Keratinocyte (primary cell): ENCODE measurements around the gene EIF6. TPM values are rescaled to one million over a fixed set of nuclear protein-coding genes. Genes with fewer than 3 reads are reported as not detected.

Experiments used
- DNase-seq: peaks from one replicate; pipeline ENCODE4 v3.0.0-alpha.2; 2011; ENCODE audit warnings: low read depth, missing footprints, low spot score
- FAIRE-seq: peaks from 2 replicates; lab custom pipeline; 2011; peaks lifted over from hg19 to GRCh38; lab: Jason Lieb, UNC
- H2AFZ ChIP-seq: 2 replicates; pipeline ENCODE4 v1.6.0; 2012; ENCODE audit warnings: low read length, control low read depth, inconsistent platforms; ENCODE audit not compliant: control insufficient read depth
- H3K27ac ChIP-seq: 2 replicates; pipeline ENCODE4 v1.5.1; 2011; ENCODE audit warnings: low read length; ENCODE audit not compliant: control insufficient read depth, insufficient read depth
- H3K27me3 ChIP-seq: 3 replicates; pipeline ENCODE4 v1.6.0; 2011; ENCODE audit warnings: low read length; ENCODE audit not compliant: control insufficient read depth, insufficient read depth; ENCODE audit errors: extremely low read depth
- H3K36me3 ChIP-seq, 2 experiments: 2 replicates in 1 of 2; 3 replicates in 1 of 2; pipeline ENCODE4 v1.5.1; 2011; ENCODE audit warnings: low read length in 2 of 2, mild to moderate bottlenecking in 1 of 2; ENCODE audit not compliant: control insufficient read depth in 2 of 2, insufficient read depth in 2 of 2; ENCODE audit errors: extremely low read depth in 1 of 2
- H3K4me1 ChIP-seq: 3 replicates; pipeline ENCODE4 v1.5.1; 2011; ENCODE audit warnings: low read length; ENCODE audit not compliant: control insufficient read depth, insufficient read depth; ENCODE audit errors: extremely low read depth
- H3K4me2 ChIP-seq: 3 replicates; pipeline ENCODE4 v1.6.0; 2011; ENCODE audit warnings: low read depth, low read length; ENCODE audit not compliant: control insufficient read depth, insufficient read depth; ENCODE audit errors: extremely low read depth
- H3K4me3 ChIP-seq, 3 experiments: fragments of 200-600 bp in 1 of 3; sonication (generic) in 1 of 3; 2 replicates in 2 of 3; 3 replicates in 1 of 3; pipeline ENCODE4 v1.5.1; 2011 to 2016; ENCODE audit warnings: low read length in 3 of 3, mild to moderate bottlenecking in 3 of 3, control low read depth in 2 of 3, inconsistent platforms in 1 of 3, low read depth in 1 of 3, mixed read lengths in 1 of 3, mixed run types in 1 of 3, moderate library complexity in 1 of 3; ENCODE audit not compliant: control insufficient read depth in 2 of 3, insufficient read depth in 2 of 3; ENCODE audit errors: extremely low read depth in 1 of 3
- H3K79me2 ChIP-seq: 2 replicates; pipeline ENCODE4 v1.6.0; 2012; ENCODE audit warnings: low read length; ENCODE audit not compliant: control insufficient read depth, insufficient read depth
- H3K9ac ChIP-seq: 3 replicates; pipeline ENCODE4 v1.6.0; 2011; ENCODE audit warnings: low read length; ENCODE audit not compliant: control insufficient read depth, insufficient read depth; ENCODE audit errors: extremely low read depth
- H3K9me1 ChIP-seq: 3 replicates; pipeline ENCODE4 v1.6.0; 2011; ENCODE audit warnings: low read length; ENCODE audit not compliant: control insufficient read depth, insufficient read depth; ENCODE audit errors: extremely low read depth
- H3K9me3 ChIP-seq: 2 replicates; pipeline ENCODE4 v1.5.1; 2012; ENCODE audit warnings: low read depth, low read length; ENCODE audit not compliant: control insufficient read depth
- H4K20me1 ChIP-seq: 3 replicates; pipeline ENCODE4 v1.6.0; 2011; ENCODE audit warnings: low read length; ENCODE audit not compliant: control insufficient read depth, insufficient read depth; ENCODE audit errors: extremely low read depth
- EZH2 ChIP-seq: IDR thresholded peaks from one replicate; pipeline ENCODE4 v1.6.1; 2012; ENCODE audit warnings: inconsistent platforms, mild to moderate bottlenecking, low read length, moderate library complexity
- dilution Hi-C: fragments of 300-500 bp; cut with MboI; formaldehyde crosslinking; loops from one replicate; pipeline ENCODE4 v1.7.0; 2020; ENCODE audit warnings: low sequenced_read_pairs; ENCODE audit not compliant: extremely low pct_ligation_motif_present
- polyA plus RNA-seq, 5 experiments: library from polyadenylated mRNA; depleted of rRNA in 3 of 5; stranded (reverse) in 3 of 5; stranded (forward) in 1 of 5; unstranded in 1 of 5; fragments of >200 nt; gene quantifications; 1 replicate in 1 of 5; 2 replicates in 3 of 5; 3 replicates in 1 of 5; pipeline versions ENCODE4 v1.2.1 to v1.2.3, GENCODE V29; 2011 to 2012; ENCODE audit warnings: missing spikeins in 2 of 5, low read depth in 1 of 5, low replicate concordance in 1 of 5
- TF ChIP-seq, protein P1 (sequence below), 3 experiments: IDR thresholded peaks in 1 of 3; conservative IDR thresholded peaks in 1 of 3; optimal IDR thresholded peaks in 1 of 3; 2 replicates in 2 of 3; 3 replicates in 1 of 3; pipeline versions ENCODE3 to v1.5.1; 2011; ENCODE audit warnings: low read length in 3 of 3, mild to moderate bottlenecking in 3 of 3, moderate library complexity in 2 of 3, control low read depth in 1 of 3, inconsistent platforms in 1 of 3; ENCODE audit not compliant: insufficient read depth in 2 of 3; ENCODE audit errors: extremely low read depth in 1 of 3

The EIF6 gene
- polyA plus RNA-seq, 1 donor (not counting 4 experiments of a cell fraction or from before 2014, with no cell fraction given) = 206 TPM

DNA sequence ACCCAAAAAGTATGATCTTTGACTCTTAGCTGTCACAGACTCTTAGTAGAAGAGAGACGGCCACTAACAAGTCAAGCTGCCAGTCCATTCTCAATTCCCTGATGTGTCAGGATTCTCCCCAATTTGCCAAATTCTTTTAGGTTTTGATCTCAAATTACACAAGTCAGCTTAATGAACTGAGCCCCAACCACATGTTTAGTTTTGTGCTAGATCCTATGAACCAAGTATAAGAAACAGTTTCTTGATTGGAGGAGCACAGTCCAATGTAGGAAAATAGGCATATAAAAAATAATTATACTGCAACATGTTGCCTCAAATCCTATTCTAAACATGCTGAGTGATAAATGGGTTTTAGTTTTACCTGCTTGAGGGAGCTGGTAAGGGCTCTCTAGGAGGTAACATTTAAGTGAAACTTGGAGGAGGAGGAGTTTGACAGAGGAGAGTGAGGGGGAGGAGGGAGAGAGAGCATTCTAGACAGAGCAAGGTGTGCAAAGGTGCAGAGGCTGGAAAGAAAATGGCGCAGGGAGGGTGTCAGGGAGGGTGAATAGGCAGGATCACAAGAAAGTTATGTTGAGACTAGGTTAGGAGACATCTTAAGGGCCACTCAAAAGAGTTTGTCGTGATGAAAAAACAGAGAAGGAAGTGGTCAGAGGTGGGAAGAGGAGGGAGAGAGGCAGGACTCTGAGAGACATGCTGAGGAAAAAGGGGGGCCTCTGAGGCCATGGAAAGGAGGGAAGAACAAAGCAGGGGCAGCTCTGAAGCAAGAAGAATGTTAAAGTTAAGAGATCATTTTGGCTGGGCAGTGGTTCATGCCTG lies 30.5 kb upstream of the EIF6 start:
- Histone ChIP-seq H3K9me1 (no peaks in the 10 kb centered on the region), H4K20me1 (no peaks in the 10 kb centered on the region), H3K4me3 (no peak overlapping the region), H3K79me2 (no peaks in the 10 kb centered on the region), H3K9me3 (no peaks in the 10 kb centered on the region), H3K9ac (no peak overlapping the region), H3K27ac (no peak overlapping the region), H3K4me2 (no peak overlapping the region), H2AFZ (no peak overlapping the region), H3K27me3 (no peaks in the 10 kb centered on the region), H3K4me1 (peaks cover 65% of the 10 kb centered on the region), H3K36me3 (peaks cover 0 to 8% of the 10 kb centered on the region in 2 experiments)
- TF ChIP-seq, protein P1, sequence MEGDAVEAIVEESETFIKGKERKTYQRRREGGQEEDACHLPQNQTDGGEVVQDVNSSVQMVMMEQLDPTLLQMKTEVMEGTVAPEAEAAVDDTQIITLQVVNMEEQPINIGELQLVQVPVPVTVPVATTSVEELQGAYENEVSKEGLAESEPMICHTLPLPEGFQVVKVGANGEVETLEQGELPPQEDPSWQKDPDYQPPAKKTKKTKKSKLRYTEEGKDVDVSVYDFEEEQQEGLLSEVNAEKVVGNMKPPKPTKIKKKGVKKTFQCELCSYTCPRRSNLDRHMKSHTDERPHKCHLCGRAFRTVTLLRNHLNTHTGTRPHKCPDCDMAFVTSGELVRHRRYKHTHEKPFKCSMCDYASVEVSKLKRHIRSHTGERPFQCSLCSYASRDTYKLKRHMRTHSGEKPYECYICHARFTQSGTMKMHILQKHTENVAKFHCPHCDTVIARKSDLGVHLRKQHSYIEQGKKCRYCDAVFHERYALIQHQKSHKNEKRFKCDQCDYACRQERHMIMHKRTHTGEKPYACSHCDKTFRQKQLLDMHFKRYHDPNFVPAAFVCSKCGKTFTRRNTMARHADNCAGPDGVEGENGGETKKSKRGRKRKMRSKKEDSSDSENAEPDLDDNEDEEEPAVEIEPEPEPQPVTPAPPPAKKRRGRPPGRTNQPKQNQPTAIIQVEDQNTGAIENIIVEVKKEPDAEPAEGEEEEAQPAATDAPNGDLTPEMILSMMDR (optimal IDR thresholded peaks at IDR 0.05 in 1 of 3, IDR thresholded peaks at IDR 0.05 in 1 of 3, conservative IDR thresholded peaks at IDR 0.05 in 1 of 3; ENCODE audit: extremely low read depth in 1 of 3, insufficient read depth in 2 of 3, low read length in 3 of 3) = no peak
- TF ChIP-seq EZH2 = no peak
- DNase-seq = no peak
- FAIRE-seq = no peak
- dilution Hi-C loops = no loop called here

DNA sequence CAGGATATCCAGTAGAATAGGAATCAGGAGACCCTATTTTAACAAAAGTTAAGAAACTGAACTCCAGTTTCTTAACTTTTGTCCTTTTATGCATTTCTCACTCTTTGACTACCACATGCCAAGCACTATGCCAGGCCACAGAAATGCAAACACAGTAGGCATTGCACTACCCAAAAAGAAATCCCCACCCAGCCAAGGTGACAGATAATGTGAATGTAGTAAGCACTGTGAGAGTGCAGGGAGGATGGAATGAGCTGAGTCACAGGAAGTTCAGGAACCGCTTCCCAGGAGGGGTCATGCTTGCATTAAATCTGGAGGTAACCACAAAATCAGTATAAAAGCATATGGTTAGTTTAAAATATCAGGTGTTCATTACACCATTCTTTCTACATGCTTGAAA lies 27.7 kb upstream of the EIF6 start:
- dilution Hi-C loops = no loop called here
- Histone ChIP-seq H4K20me1 (no peaks in the 10 kb centered on the region), H3K36me3 (peaks cover 0 to 5% of the 10 kb centered on the region in 2 experiments), H3K27ac (peak overlapping the region; percentile 74), H3K79me2 (no peaks in the 10 kb centered on the region), H3K9me1 (no peaks in the 10 kb centered on the region), H3K4me1 (peaks cover 65% of the 10 kb centered on the region), H3K9ac (peak overlapping the region; percentile 23), H2AFZ (no peak overlapping the region), H3K9me3 (no peaks in the 10 kb centered on the region), H3K4me3 (no peak overlapping the region), H3K27me3 (no peaks in the 10 kb centered on the region), H3K4me2 (peak overlapping the region; percentile 43)
- no peak for DNase-seq
- no peak for TF ChIP-seq EZH2
- TF ChIP-seq, protein P1 (optimal IDR thresholded peaks at IDR 0.05 in 1 of 3, IDR thresholded peaks at IDR 0.05 in 1 of 3, conservative IDR thresholded peaks at IDR 0.05 in 1 of 3; ENCODE audit: extremely low read depth in 1 of 3, insufficient read depth in 2 of 3, low read length in 3 of 3) = peak in 1 of 3 experiments; percentile 21
- peak; percentile 89 for FAIRE-seq
